ENCODE data around the gene PSMG3. TPM values are rescaled to one million over a fixed set of nuclear protein-coding genes. Genes with fewer than 3 reads are reported as not detected.

The PSMG3 gene
- total RNA-seq, 1 experiment from 2014 or later: 59.4 TPM

DNA sequence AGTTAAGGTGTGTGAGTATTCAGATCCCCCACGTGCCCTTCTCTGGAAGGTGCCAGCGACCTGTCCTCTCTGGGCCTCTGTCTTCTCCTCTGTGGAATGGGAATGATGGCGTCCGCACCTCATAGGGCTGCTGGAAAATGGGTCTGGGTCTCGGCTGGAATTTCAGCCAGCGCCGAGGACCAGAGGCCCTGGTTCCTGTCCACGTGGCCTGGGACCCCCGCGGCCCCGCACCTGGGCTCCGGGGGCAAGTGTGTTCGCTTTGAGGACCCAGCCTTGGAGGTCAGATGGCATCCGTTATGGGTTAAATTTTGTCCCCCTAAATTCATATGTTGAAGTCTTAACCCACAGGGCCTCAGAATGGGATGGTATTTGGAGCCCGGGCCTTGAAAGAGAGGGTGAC, 32.6 kb upstream of the PSMG3 start:
- H3K27me3 ChIP-seq (ENCODE audit: control insufficient read depth, insufficient read depth, low read length): no peaks in the 10 kb centered on the region
- intact Hi-C loops (cut with micrococcal nuclease; ENCODE audit: unreplicated experiment) (no loop called here), in situ Hi-C loops (cut with HindIII; ENCODE audit: low pct_unique_long_range_greater_than_20kb, low sequenced_read_pairs) (no loop called here)
- no peaks in the 10 kb centered on the region for H3K9me3 ChIP-seq (ENCODE audit: control insufficient read depth, insufficient read depth, low read depth, low read length)
- no TSS peak for BruUV-seq (replicated peaks)
- H3K36me3 ChIP-seq (ENCODE audit: control insufficient read depth, insufficient read depth, low read length): no peaks in the 10 kb centered on the region
- no peak for TF ChIP-seq REST (IDR thresholded peaks at IDR 0.05; ENCODE audit: insufficient read depth in 1 of 2, low read depth in 2 of 2, low read length in 1 of 2)
- TF ChIP-seq, protein P1, sequence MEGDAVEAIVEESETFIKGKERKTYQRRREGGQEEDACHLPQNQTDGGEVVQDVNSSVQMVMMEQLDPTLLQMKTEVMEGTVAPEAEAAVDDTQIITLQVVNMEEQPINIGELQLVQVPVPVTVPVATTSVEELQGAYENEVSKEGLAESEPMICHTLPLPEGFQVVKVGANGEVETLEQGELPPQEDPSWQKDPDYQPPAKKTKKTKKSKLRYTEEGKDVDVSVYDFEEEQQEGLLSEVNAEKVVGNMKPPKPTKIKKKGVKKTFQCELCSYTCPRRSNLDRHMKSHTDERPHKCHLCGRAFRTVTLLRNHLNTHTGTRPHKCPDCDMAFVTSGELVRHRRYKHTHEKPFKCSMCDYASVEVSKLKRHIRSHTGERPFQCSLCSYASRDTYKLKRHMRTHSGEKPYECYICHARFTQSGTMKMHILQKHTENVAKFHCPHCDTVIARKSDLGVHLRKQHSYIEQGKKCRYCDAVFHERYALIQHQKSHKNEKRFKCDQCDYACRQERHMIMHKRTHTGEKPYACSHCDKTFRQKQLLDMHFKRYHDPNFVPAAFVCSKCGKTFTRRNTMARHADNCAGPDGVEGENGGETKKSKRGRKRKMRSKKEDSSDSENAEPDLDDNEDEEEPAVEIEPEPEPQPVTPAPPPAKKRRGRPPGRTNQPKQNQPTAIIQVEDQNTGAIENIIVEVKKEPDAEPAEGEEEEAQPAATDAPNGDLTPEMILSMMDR (IDR thresholded peaks at IDR 0.05): no peak
- TF ChIP-seq SIN3A (IDR thresholded peaks at IDR 0.05; ENCODE audit: borderline replicate concordance, insufficient read depth, low read depth, low read length): no peak
- TF ChIP-seq TCF7L2 (IDR thresholded peaks at IDR 0.05; ENCODE audit: low read depth, low read length): no peak
- no peak for TF ChIP-seq POLR2AphosphoS5 (IDR thresholded peaks at IDR 0.05; ENCODE audit: low read depth, low read length)
- DNase-seq (ENCODE audit: low read depth, low spot score): no peak
- no peak overlapping the region for H3K27ac ChIP-seq (ENCODE audit: low read length)
- ATAC-seq: no peak
- CTCF ChIA-PET: no interaction called here
- POLR2A ChIA-PET: no interaction called here
- no peak overlapping the region for H3K4me3 ChIP-seq (ENCODE audit: low read depth in 2 of 2, low read length in 2 of 2)
- no peaks in the 10 kb centered on the region for H3K4me1 ChIP-seq (ENCODE audit: control insufficient read depth, insufficient read depth, low read length)

- POLR2A ChIA-PET: no interaction called here
- H3K27ac ChIP-seq (ENCODE audit: low read length): no peak overlapping the region
- CTCF ChIA-PET: no interaction called here
- no peaks in the 10 kb centered on the region for H3K4me1 ChIP-seq (ENCODE audit: control insufficient read depth, insufficient read depth, low read length)
- no peak for TF ChIP-seq REST (IDR thresholded peaks at IDR 0.05; ENCODE audit: insufficient read depth in 1 of 2, low read depth in 2 of 2, low read length in 1 of 2)
- TF ChIP-seq POLR2AphosphoS5 (IDR thresholded peaks at IDR 0.05; ENCODE audit: low read depth, low read length): no peak
- TF ChIP-seq SIN3A (IDR thresholded peaks at IDR 0.05; ENCODE audit: borderline replicate concordance, insufficient read depth, low read depth, low read length): no peak
- TF ChIP-seq, protein P1 (IDR thresholded peaks at IDR 0.05): no peak
- no peak for TF ChIP-seq TCF7L2 (IDR thresholded peaks at IDR 0.05; ENCODE audit: low read depth, low read length)
- H3K27me3 ChIP-seq (ENCODE audit: control insufficient read depth, insufficient read depth, low read length): no peaks in the 10 kb centered on the region
- no TSS peak for BruUV-seq (replicated peaks)
- no peaks in the 10 kb centered on the region for H3K36me3 ChIP-seq (ENCODE audit: control insufficient read depth, insufficient read depth, low read length)
- ATAC-seq (no peak), DNase-seq (ENCODE audit: low read depth, low spot score) (no peak)
- in situ Hi-C loops (cut with HindIII; ENCODE audit: low pct_unique_long_range_greater_than_20kb, low sequenced_read_pairs): no loop called here
- no peak overlapping the region for H3K4me3 ChIP-seq (ENCODE audit: low read depth in 2 of 2, low read length in 2 of 2)
- intact Hi-C loops (cut with micrococcal nuclease; ENCODE audit: unreplicated experiment): no loop called here
- no peaks in the 10 kb centered on the region for H3K9me3 ChIP-seq (ENCODE audit: control insufficient read depth, insufficient read depth, low read depth, low read length)
Measured at GRCh38 chr7:1601956-1602355, 32.1 kb upstream of the PSMG3 start.

Measured in Panc1 (cell line).